HEK293T (cell line): ENCODE results near the gene ERG.

Source experiments
- CTCF ChIA-PET: fragments of 350-600 bp; formaldehyde crosslinking; extraction: SDS; loops from one replicate; lab custom pipeline; 2021; ENCODE audit warnings: antibody characterized with exemption, inconsistent platforms; lab: Yijun Ruan, JAX
- POLR2A ChIA-PET: fragments of 350-600 bp; formaldehyde crosslinking; extraction: SDS; loops from one replicate; lab custom pipeline; 2020; ENCODE audit warnings: antibody characterized with exemption, inconsistent platforms; lab: Yijun Ruan, JAX
- DNase-seq: peaks from one replicate; pipeline ENCODE4 v3.0.0; 2012; ENCODE audit warnings: mixed read lengths; ENCODE audit errors: extremely low spot score
- ARNT ChIP-seq: fragments of 450-650 bp; IDR thresholded peaks from 2 replicates; pipeline ENCODE4 v1.6.1; 2017; ENCODE audit warnings: mild to moderate bottlenecking
- BHLHE40 ChIP-seq: fragments of 450-650 bp; IDR thresholded peaks from 2 replicates; pipeline ENCODE4 v1.6.1; 2016; ENCODE audit warnings: mild to moderate bottlenecking, moderate library complexity, borderline replicate concordance
- CTBP1 ChIP-seq: fragments of 450-650 bp; IDR thresholded peaks from 2 replicates; pipeline ENCODE4 v1.6.1; 2016; ENCODE audit warnings: borderline replicate concordance
- ELF4 ChIP-seq: fragments of 450-650 bp; IDR thresholded peaks from 2 replicates; pipeline ENCODE4 v1.6.1; 2017; ENCODE audit warnings: antibody characterized with exemption
- FOXA1 ChIP-seq: fragments of 450-650 bp; IDR thresholded peaks from 2 replicates; pipeline ENCODE4 v1.6.1; 2016; ENCODE audit warnings: mild to moderate bottlenecking
- FOXK2 ChIP-seq: fragments of 450-650 bp; IDR thresholded peaks from 2 replicates; pipeline ENCODE4 v1.6.1; 2016; ENCODE audit warnings: mild to moderate bottlenecking
- FOXM1 ChIP-seq: fragments of 450-650 bp; IDR thresholded peaks from 2 replicates; pipeline ENCODE4 v1.6.1; 2017; ENCODE audit warnings: mild to moderate bottlenecking, borderline replicate concordance
- HDGF ChIP-seq: fragments of 450-650 bp; IDR thresholded peaks from 2 replicates; pipeline ENCODE4 v1.6.1; 2017; ENCODE audit warnings: antibody characterized with exemption, borderline replicate concordance
- L3MBTL2 ChIP-seq: fragments of 450-650 bp; conservative IDR thresholded peaks from 2 replicates; pipeline ENCODE4 v1.6.1; 2016; ENCODE audit warnings: mild to moderate bottlenecking
- LEF1 ChIP-seq: fragments of 450-650 bp; IDR thresholded peaks from 2 replicates; pipeline ENCODE4 v1.6.1; 2017; ENCODE audit warnings: mild to moderate bottlenecking, borderline replicate concordance
- NFRKB ChIP-seq: fragments of 450-650 bp; IDR thresholded peaks from 2 replicates; pipeline ENCODE4 v1.6.1; 2016; ENCODE audit warnings: mild to moderate bottlenecking, moderate library complexity
- SP1 ChIP-seq: fragments of 450-650 bp; IDR thresholded peaks from 2 replicates; pipeline ENCODE4 v1.6.1; 2017
- SUZ12 ChIP-seq: fragments of 450-650 bp; IDR thresholded peaks from 2 replicates; pipeline ENCODE4 v1.6.1; 2016; ENCODE audit warnings: mild to moderate bottlenecking
- TARDBP ChIP-seq: fragments of 450-650 bp; IDR thresholded peaks from 2 replicates; pipeline ENCODE4 v1.6.1; 2016
- ZNF384 ChIP-seq: fragments of 450-650 bp; IDR thresholded peaks from 2 replicates; pipeline ENCODE4 v1.6.1; 2016
- TF ChIP-seq, protein P1 (sequence below): fragments of 450-650 bp; IDR thresholded peaks from 2 replicates; pipeline ENCODE4 v1.6.1; 2016

Gene ERG

DNA sequence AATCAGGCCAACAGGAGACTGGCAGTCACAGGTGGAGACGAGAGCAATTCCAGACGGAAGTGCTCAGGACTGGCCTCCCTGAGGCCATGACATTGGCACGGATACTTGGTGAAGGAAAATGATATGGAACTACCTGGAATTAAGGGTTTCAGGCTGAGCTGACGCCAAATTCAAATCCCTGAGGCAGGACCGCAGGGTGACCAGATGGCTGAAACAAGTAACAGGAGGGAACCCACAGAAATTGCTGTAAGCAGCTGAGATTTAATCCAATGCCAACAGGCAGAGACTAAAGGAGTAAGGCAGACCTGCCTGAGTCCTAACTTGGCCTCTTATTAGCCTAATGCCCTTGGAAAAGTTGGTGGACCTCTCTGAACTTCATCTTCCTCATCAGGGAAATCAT is 76.2 kb downstream of the ERG start:
- POLR2A ChIA-PET = no interaction called here
- CTCF ChIA-PET = no interaction called here
- TF ChIP-seq FOXM1 = no peak
- no peak for TF ChIP-seq ELF4
- no peak for TF ChIP-seq CTBP1
- TF ChIP-seq, protein P1, sequence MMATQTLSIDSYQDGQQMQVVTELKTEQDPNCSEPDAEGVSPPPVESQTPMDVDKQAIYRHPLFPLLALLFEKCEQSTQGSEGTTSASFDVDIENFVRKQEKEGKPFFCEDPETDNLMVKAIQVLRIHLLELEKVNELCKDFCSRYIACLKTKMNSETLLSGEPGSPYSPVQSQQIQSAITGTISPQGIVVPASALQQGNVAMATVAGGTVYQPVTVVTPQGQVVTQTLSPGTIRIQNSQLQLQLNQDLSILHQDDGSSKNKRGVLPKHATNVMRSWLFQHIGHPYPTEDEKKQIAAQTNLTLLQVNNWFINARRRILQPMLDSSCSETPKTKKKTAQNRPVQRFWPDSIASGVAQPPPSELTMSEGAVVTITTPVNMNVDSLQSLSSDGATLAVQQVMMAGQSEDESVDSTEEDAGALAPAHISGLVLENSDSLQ = no peak
- no peak for TF ChIP-seq ARNT
- no peak for TF ChIP-seq SUZ12
- no peak for TF ChIP-seq NFRKB
- no peak for TF ChIP-seq SP1
- no peak for TF ChIP-seq HDGF
- no peak for TF ChIP-seq BHLHE40
- no peak for TF ChIP-seq ZNF384
- no peak for TF ChIP-seq FOXA1
- no peak for DNase-seq

DNA sequence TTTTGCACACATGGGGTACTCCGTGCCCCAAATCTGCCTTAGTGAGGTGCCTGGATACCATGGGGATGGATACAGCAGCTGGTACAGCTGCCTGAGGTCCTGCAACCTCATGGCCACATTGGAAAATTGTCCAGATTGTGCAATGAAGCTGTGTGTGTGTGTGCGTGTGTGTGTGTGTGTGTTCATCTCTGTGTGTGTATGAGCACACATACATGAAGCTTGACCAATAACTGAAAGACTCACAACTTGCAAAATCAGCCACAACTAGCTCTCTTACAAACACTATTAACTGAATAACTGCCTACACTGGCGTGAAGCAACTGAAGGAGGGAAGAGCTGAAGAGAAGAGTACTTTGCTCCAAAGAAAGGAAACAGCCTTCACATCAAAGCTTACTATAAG is 78.1 kb downstream of the ERG start:
- DNase-seq = no peak
- CTCF ChIA-PET = no interaction called here
- POLR2A ChIA-PET = no interaction called here
- TF ChIP-seq ZNF384 = no peak
- no peak for TF ChIP-seq TARDBP
- TF ChIP-seq LEF1 = no peak
- no peak for TF ChIP-seq ELF4
- TF ChIP-seq BHLHE40 = no peak
- no peak for TF ChIP-seq SUZ12
- no peak for TF ChIP-seq HDGF
- no peak for TF ChIP-seq CTBP1
- TF ChIP-seq L3MBTL2 = no peak
- no peak for TF ChIP-seq ARNT
- TF ChIP-seq, protein P1 = no peak
- no peak for TF ChIP-seq SP1
- TF ChIP-seq FOXA1 = no peak
- no peak for TF ChIP-seq FOXM1
- no peak for TF ChIP-seq NFRKB

DNA sequence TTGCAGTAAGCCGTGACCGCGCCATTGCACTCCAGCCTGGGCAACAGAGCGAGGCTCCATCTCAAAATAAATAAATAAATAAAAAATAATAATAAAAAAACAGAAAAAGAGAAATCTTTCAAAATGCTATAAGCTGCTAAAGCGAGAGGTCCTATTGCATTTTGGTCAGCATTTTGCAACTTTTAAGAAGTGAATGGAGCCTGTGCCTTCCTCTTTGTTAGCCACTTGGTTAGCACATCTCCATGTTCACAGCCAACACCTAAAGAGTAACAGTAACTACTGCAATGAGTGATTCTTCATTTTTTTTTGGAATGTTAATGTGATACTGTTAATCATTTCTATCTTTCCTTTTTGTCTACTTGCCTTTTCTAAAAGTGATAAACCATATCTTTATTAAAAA is 80.6 kb downstream of the ERG start:
- ChIA-PET CTCF (no interaction called here), POLR2A (no interaction called here)
- no peak for DNase-seq
- TF ChIP-seq LEF1 (no peak), SP1 (no peak), TARDBP (no peak)

DNA sequence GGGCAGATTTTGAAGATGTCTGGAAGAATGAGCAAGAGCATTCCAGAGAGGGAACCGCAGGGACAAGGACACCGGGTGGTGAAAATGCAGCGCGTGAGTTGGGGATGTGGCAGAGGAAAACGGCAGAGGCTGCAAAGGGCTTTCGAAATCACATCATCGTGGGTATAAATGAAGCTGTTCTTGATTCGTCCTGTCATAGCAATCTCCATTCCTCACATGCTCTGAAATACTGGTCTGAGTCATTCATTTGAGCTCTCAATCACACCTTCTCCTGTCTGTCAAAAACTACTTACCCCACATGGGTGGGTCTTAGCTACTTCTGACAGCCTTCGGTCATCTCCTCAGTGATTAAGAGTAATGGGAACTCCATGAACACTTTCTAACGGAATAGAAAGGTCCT is 81.5 kb downstream of the ERG start:
- ChIA-PET CTCF (no interaction called here), POLR2A (no interaction called here)
- TF ChIP-seq ARNT = no peak
- TF ChIP-seq FOXK2 = no peak
- no peak for TF ChIP-seq HDGF
- no peak for TF ChIP-seq FOXA1
- no peak for TF ChIP-seq ZNF384
- TF ChIP-seq CTBP1 = no peak
- TF ChIP-seq, protein P1 = no peak
- no peak for TF ChIP-seq BHLHE40
- no peak for TF ChIP-seq SUZ12
- TF ChIP-seq NFRKB = no peak
- TF ChIP-seq L3MBTL2 = no peak
- no peak for TF ChIP-seq SP1
- no peak for DNase-seq

DNA sequence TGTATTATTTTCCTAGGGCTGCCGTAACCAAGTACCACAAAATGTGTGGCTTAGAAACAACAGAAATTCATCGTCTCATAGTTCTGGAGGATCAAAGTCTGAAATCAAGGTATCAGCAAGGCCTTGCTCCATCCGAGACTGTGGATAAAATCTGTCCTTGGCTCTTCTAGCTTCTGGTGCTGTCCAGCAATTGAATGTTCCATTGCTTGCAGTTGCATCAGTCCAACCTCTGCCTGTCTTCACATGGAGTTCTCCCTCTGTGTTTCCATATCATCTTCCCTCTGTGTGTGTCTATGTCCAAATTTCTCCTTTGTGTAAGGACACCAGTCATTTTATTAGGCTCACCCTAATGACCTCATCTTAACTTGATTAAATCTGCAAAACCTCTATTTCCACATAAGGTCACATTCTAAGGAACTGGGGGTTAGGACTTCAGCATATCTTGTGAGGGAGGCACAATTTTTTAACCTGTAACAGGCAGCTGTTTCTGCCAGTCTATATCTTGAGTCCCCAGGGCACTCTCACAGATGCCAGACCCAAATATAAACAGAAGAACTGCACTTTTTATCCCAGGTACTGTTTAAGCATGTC is 84.2 kb downstream of the ERG start:
- POLR2A ChIA-PET = no interaction called here

DNA sequence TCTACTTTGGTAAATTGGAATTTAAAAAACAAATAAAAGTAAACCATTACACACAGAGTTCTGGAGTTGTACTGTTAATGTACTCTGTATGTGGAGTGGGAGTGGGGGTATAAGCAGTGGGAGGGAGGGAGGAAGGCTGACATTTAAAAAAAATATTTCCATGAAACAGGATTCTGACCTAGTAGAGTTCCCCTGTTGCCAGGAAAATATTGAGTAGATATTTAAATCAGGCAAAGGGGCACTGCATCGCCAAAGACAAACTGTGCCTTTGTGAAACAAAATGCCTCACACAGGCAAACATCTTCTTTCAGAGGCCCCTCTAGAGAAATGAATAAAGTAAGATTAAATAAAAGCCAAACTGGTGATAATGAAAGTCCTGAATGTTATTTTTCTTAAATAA is 87.8 kb downstream of the ERG start:
- ChIA-PET POLR2A (no interaction called here), CTCF (no interaction called here)
- no peak for DNase-seq
- TF ChIP-seq L3MBTL2 (no peak), HDGF (no peak), ARNT (no peak), SUZ12 (no peak), NFRKB (no peak), BHLHE40 (no peak), ZNF384 (no peak), LEF1 (no peak), FOXA1 (no peak), FOXM1 (no peak), CTBP1 (no peak), SP1 (no peak), TARDBP (no peak), ELF4 (no peak)
- TF ChIP-seq, protein P1 = no peak

More for the DNA sequence above, 84.2 kb downstream of the ERG start:
- TF ChIP-seq SP1 = no peak
- TF ChIP-seq, protein P1 = no peak
- no peak for DNase-seq
- CTCF ChIA-PET = interaction anchor here (0.6 kb wide), 1 partner anchor 9 kb away, joined by 11 read pairs; no protein-coding TSS in a partner anchor
